Gastroesophageal sphincter (tissue), 3 donors: ENCODE measurements around the gene NRXN3.

Experiments used
- POLR2A ChIP-seq, 2 donors: fragments of 450-650 bp; IDR thresholded peaks; one replicate each; pipeline ENCODE4 v1.6.1; 2017; ENCODE audit warnings: antibody characterized with exemption in 2 of 2, mild to moderate bottlenecking in 2 of 2, moderate library complexity in 1 of 2
- POLR2AphosphoS5 ChIP-seq: sonication (generic); formaldehyde crosslinking; IDR thresholded peaks from one replicate; pipeline ENCODE4 v1.6.1; 2017; ENCODE audit warnings: antibody characterized with exemption
- TF ChIP-seq, protein P1 (sequence below), 4 experiments: fragments of 200-600 bp in 2 of 4; fragments of 450-650 bp in 2 of 4; sonication (generic) in 1 of 4; IDR thresholded peaks; one replicate each; pipeline ENCODE4 v1.5.1; 2017 to 2019; ENCODE audit warnings: antibody characterized with exemption in 4 of 4, mild to moderate bottlenecking in 2 of 4, moderate library complexity in 2 of 4

DNA sequence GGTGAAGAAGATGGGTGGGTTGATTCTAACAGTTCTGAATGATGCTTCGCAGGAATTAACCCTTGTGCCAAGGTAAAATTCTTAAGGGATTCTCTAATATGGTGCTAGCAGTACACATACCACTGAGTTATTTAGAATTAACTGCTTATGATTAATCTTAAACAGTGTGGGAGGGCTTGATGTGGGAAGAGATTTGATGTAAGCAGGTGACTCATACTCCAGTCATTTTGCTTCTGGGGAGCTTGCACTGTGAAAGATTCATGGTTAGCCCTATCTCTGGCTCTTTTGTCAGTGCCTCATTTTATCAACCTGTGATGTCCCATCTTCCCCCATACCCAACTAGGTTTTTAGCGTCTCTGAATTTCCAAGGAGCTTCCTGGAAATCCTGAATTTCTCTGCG lies 83.8 kb downstream of the NRXN3 start:
- TF ChIP-seq POLR2AphosphoS5: no peak
- no peak for TF ChIP-seq POLR2A (IDR thresholded peaks at IDR 0.05)
- TF ChIP-seq, protein P1, sequence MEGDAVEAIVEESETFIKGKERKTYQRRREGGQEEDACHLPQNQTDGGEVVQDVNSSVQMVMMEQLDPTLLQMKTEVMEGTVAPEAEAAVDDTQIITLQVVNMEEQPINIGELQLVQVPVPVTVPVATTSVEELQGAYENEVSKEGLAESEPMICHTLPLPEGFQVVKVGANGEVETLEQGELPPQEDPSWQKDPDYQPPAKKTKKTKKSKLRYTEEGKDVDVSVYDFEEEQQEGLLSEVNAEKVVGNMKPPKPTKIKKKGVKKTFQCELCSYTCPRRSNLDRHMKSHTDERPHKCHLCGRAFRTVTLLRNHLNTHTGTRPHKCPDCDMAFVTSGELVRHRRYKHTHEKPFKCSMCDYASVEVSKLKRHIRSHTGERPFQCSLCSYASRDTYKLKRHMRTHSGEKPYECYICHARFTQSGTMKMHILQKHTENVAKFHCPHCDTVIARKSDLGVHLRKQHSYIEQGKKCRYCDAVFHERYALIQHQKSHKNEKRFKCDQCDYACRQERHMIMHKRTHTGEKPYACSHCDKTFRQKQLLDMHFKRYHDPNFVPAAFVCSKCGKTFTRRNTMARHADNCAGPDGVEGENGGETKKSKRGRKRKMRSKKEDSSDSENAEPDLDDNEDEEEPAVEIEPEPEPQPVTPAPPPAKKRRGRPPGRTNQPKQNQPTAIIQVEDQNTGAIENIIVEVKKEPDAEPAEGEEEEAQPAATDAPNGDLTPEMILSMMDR (IDR thresholded peaks at IDR 0.05): no peak
